Vagina (tissue), 2 donors: ENCODE measurements around the gene GABBR2. TPM values are rescaled to one million over a fixed set of nuclear protein-coding genes. Genes with fewer than 3 reads are reported as not detected.

Source experiments
- DNase-seq, 2 donors: peaks; one replicate each; pipeline ENCODE4 v3.0.0-alpha.2; 2017; ENCODE audit errors: extremely low spot score in 2 of 2
- H3K27ac ChIP-seq: fragments of 200-600 bp; sonication (generic); one replicate; pipeline ENCODE4 v1.5.1; 2019
- H3K27me3 ChIP-seq: fragments of 200-600 bp; sonication (generic); one replicate; pipeline ENCODE4 v1.5.1; 2019
- H3K36me3 ChIP-seq, 2 donors: fragments of 200-600 bp; sonication (generic); one replicate each; pipeline ENCODE4 v1.5.1; 2017 to 2019
- H3K4me1 ChIP-seq: fragments of 200-600 bp; sonication (generic); one replicate; pipeline ENCODE4 v1.5.1; 2019
- H3K4me3 ChIP-seq, 2 donors: fragments of 200-600 bp; sonication (generic); 1 replicate in 1 of 2; 2 replicates in 1 of 2; pipeline ENCODE4 v1.5.1; 2016 to 2019
- H3K9me3 ChIP-seq: fragments of 200-600 bp; sonication (generic); one replicate; pipeline ENCODE4 v1.5.1; 2019
- POLR2A ChIP-seq, 2 donors: fragments of 450-650 bp; IDR thresholded peaks; one replicate each; pipeline ENCODE4 v1.6.1; 2017; ENCODE audit warnings: antibody characterized with exemption in 2 of 2, mild to moderate bottlenecking in 2 of 2, moderate library complexity in 2 of 2
- POLR2AphosphoS5 ChIP-seq, 2 donors: sonication (generic); formaldehyde crosslinking; IDR thresholded peaks; one replicate each; pipeline ENCODE4 v1.9.0; 2017; ENCODE audit warnings: antibody characterized with exemption in 2 of 2, mild to moderate bottlenecking in 2 of 2, low read depth in 1 of 2; ENCODE audit not compliant: insufficient read depth in 1 of 2
- intact Hi-C: fragments of 100-400 bp; cut with DNase I; formaldehyde crosslinking; loops from one replicate; pipeline ENCODE4 v1.15.1; 2023
- total RNA-seq: library from RNA; depleted of rRNA; stranded (reverse); fragments of >200 nt; gene quantifications from one replicate; pipeline ENCODE4 v1.2.3, GENCODE V29; 2016
- TF ChIP-seq, protein P1 (sequence below), 3 experiments: fragments of 450-650 bp in 2 of 3; fragments of 200-600 bp in 1 of 3; sonication (generic) in 1 of 3; IDR thresholded peaks; one replicate each; pipeline ENCODE4 v1.5.1; 2017 to 2019; ENCODE audit warnings: antibody characterized with exemption in 3 of 3, mild to moderate bottlenecking in 2 of 3, moderate library complexity in 2 of 3

GABBR2 gene
- total RNA-seq, 1 donor from 2014 or later, result not detected

DNA sequence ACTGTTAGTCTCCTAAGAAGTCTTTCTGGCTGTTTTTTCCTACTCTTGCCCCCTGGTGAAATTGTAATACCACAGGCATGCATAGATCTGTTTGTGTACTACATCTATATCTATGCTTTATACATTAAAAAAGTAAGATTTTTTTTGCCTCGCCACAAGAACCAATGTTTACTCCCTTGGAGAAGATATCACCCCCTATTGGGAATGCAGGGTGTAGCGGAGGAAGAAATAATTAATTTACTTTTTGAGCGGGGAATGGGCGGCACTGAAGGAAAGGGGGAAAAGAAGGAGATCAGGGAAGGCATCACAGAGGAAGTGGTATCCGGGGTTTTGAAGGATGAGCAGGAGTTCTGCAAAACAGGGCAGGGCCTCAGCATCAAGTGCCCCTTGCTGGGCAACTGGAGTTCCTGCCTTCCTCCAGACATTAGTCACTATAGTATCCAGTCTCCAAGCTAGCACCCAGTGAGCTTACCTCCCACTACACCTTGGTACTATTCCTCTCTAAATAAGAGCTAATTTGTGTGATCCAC, 134.9 kb downstream of the GABBR2 start:
- Histone ChIP-seq H3K9me3 (no peaks in the 10 kb centered on the region), H3K27ac (no peak overlapping the region), H3K36me3 (no peaks in the 10 kb centered on the region), H3K4me1 (no peaks in the 10 kb centered on the region), H3K4me3 (no peak overlapping the region), H3K27me3 (no peaks in the 10 kb centered on the region)
- intact Hi-C loops, result no loop called here
- TF ChIP-seq, protein P1, sequence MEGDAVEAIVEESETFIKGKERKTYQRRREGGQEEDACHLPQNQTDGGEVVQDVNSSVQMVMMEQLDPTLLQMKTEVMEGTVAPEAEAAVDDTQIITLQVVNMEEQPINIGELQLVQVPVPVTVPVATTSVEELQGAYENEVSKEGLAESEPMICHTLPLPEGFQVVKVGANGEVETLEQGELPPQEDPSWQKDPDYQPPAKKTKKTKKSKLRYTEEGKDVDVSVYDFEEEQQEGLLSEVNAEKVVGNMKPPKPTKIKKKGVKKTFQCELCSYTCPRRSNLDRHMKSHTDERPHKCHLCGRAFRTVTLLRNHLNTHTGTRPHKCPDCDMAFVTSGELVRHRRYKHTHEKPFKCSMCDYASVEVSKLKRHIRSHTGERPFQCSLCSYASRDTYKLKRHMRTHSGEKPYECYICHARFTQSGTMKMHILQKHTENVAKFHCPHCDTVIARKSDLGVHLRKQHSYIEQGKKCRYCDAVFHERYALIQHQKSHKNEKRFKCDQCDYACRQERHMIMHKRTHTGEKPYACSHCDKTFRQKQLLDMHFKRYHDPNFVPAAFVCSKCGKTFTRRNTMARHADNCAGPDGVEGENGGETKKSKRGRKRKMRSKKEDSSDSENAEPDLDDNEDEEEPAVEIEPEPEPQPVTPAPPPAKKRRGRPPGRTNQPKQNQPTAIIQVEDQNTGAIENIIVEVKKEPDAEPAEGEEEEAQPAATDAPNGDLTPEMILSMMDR (IDR thresholded peaks at IDR 0.05), result no peak
- no peak for TF ChIP-seq POLR2AphosphoS5 (IDR thresholded peaks at IDR 0.05; ENCODE audit: insufficient read depth in 1 of 2, low read depth in 1 of 2)
- TF ChIP-seq POLR2A (IDR thresholded peaks at IDR 0.05), result no peak
- no peak for DNase-seq

DNA sequence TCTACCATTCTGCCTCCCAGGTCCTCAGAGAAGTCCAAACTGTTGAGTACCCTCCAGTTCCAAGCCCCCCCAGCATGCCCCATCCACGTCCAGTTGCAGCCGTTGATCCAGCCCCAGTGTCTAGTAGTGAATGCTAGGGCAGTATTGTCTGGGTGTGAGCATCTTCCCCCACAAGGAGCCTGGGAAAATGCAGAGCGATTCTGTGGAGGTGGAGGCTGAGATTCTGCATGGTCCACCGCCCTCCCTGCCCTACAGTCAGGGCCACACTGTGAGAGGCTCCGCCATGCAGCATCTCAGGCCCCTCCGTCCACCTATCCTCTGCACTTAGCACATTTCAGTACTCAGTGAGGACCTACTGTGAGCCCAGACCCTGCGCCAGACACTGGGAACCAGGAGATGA, 135.9 kb downstream of the GABBR2 start:
- no peak for DNase-seq

DNA sequence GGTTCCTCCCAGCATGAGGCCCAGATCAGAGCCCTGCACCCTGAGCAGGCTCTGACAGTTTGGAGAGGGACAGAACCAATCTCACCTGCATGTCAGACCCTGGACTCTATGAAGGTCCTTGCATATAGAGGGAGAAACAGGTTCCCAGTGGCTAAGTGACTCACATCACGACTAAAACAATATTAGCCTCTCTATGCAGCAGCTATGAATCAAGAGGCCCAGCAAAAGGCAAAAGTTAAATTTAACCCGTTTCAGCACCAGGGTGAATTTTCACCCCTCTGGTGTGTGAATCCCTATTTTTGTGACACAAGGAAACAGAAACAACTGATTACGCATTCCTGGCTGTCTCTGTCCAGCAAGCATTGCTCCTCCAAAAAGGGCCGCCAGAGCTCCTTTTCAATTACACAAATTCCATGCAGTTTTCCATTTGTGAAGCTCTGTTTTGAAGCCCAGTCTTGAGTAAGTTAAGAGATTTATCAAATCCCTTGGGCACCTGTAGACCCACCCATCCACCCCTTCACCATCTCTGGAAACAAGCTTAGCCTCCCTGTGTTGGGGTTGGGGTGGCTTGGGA, 136.6 kb downstream of the GABBR2 start:
- no peaks in the 10 kb centered on the region for H3K9me3 ChIP-seq
- TF ChIP-seq POLR2AphosphoS5 (IDR thresholded peaks at IDR 0.05; ENCODE audit: insufficient read depth in 1 of 2, low read depth in 1 of 2) (no peak), POLR2A (IDR thresholded peaks at IDR 0.05) (no peak)
- TF ChIP-seq, protein P1 (IDR thresholded peaks at IDR 0.05), result no peak
- intact Hi-C loops, result no loop called here

More for the DNA sequence above, 135.9 kb downstream of the GABBR2 start:
- Histone ChIP-seq H3K27me3 (no peaks in the 10 kb centered on the region), H3K4me1 (no peaks in the 10 kb centered on the region), H3K4me3 (no peak overlapping the region), H3K27ac (no peak overlapping the region), H3K9me3 (no peaks in the 10 kb centered on the region), H3K36me3 (no peaks in the 10 kb centered on the region)
- TF ChIP-seq POLR2AphosphoS5 (IDR thresholded peaks at IDR 0.05; ENCODE audit: insufficient read depth in 1 of 2, low read depth in 1 of 2) (no peak), POLR2A (IDR thresholded peaks at IDR 0.05) (no peak)
- TF ChIP-seq, protein P1 (IDR thresholded peaks at IDR 0.05), result no peak
- intact Hi-C loops, result no loop called here

DNA sequence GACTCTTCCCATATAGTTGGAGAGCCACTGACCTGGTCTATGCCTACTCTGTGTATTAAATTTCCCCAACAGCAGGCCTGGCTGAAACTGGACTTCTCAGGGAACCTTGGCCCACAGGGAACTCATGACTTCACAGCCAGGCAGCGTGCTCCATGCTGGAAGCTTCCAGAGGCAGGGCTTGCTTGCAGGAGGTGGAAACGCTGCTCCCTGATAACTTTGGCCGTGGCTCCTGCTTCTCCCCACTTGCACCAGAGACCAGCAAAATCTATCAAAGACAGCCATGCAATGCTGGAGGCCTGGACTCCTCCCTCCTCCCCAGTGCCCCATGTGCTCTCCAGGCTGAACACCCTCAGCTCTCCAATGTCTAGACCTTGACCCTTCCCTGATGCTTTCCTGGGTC, 137.1 kb downstream of the GABBR2 start:
- peak in 1 of 2 donors; percentile 55 for DNase-seq
- TF ChIP-seq POLR2A (IDR thresholded peaks at IDR 0.05), result no peak
- TF ChIP-seq, protein P1 (IDR thresholded peaks at IDR 0.05), result no peak
- no peak for TF ChIP-seq POLR2AphosphoS5 (IDR thresholded peaks at IDR 0.05; ENCODE audit: insufficient read depth in 1 of 2, low read depth in 1 of 2)
- Histone ChIP-seq H3K9me3 (no peaks in the 10 kb centered on the region), H3K36me3 (no peaks in the 10 kb centered on the region), H3K27ac (no peak overlapping the region), H3K27me3 (no peaks in the 10 kb centered on the region), H3K4me3 (no peak overlapping the region), H3K4me1 (no peaks in the 10 kb centered on the region)
- intact Hi-C loops, result no loop called here

More for the DNA sequence above, 136.6 kb downstream of the GABBR2 start:
- no peak overlapping the region for H3K4me3 ChIP-seq
- no peaks in the 10 kb centered on the region for H3K36me3 ChIP-seq
- H3K27me3 ChIP-seq, result no peaks in the 10 kb centered on the region
- no peak overlapping the region for H3K27ac ChIP-seq
- no peaks in the 10 kb centered on the region for H3K4me1 ChIP-seq
- DNase-seq, result peak in 1 of 2 donors; percentile 72
